LNCAP (cell line): ENCODE measurements around the gene BDNF.

Source experiments
- TF ChIP-seq, protein P1 (sequence below): fragments of 450-650 bp; IDR thresholded peaks from 2 replicates; pipeline ENCODE4 v1.5.1; 2017; ENCODE audit warnings: mild to moderate bottlenecking

The BDNF gene

DNA sequence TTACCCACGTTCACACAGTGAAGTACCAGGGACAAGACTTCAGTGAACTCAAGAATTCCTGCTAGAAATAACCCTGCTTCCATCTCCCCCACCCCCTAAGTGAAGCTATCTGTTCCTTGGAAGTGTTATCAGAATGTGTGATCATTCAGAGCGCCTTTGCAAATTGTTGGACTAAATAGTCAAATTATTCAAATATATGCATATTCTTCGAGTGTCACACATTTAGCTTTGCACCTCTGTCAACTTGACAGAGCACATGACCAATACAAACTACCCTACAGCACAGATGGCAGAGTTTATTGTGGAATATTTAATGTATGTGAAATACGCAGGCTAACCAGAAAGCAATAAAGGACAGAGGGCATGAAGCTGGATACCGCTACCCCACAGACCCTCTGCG, 2.6 kb upstream of the BDNF start:
- TF ChIP-seq, protein P1, sequence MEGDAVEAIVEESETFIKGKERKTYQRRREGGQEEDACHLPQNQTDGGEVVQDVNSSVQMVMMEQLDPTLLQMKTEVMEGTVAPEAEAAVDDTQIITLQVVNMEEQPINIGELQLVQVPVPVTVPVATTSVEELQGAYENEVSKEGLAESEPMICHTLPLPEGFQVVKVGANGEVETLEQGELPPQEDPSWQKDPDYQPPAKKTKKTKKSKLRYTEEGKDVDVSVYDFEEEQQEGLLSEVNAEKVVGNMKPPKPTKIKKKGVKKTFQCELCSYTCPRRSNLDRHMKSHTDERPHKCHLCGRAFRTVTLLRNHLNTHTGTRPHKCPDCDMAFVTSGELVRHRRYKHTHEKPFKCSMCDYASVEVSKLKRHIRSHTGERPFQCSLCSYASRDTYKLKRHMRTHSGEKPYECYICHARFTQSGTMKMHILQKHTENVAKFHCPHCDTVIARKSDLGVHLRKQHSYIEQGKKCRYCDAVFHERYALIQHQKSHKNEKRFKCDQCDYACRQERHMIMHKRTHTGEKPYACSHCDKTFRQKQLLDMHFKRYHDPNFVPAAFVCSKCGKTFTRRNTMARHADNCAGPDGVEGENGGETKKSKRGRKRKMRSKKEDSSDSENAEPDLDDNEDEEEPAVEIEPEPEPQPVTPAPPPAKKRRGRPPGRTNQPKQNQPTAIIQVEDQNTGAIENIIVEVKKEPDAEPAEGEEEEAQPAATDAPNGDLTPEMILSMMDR = no peak

DNA sequence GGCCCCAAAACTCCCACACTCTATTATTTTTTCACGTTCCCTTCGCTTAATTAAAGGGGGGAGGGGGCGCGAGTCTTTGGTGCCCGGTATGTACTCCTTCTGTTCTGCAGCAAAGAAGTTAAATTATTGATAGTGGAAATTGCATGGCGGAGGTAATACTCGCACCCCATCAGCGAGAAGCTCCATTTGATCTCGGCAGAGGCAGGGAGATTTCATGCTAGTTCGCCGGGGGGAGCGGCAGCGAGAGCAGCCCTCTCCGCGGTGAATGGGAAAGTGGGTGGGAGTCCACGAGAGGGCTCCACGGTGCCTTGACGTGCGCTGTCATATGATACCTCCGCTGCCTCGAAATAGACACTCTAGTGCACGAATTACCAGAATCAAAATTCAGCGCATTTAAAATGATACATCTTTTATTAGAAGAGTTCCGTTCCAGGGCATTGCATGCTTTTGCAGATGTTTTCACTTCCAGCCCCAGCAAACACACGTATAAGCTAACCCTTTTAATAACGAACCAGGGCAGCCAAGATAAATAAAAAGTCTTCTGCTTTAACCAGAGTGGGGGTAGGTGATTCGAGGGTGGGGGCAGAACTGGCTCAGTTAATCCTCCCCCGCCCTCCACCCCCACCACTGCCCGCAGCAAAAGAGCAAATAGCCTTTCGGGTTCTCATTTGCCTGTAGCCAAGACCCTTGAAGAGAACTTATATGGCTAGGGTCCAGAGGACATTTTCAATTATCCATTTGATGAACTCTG, 1.3 kb upstream of the BDNF start:
- TF ChIP-seq, protein P1 = no peak

DNA sequence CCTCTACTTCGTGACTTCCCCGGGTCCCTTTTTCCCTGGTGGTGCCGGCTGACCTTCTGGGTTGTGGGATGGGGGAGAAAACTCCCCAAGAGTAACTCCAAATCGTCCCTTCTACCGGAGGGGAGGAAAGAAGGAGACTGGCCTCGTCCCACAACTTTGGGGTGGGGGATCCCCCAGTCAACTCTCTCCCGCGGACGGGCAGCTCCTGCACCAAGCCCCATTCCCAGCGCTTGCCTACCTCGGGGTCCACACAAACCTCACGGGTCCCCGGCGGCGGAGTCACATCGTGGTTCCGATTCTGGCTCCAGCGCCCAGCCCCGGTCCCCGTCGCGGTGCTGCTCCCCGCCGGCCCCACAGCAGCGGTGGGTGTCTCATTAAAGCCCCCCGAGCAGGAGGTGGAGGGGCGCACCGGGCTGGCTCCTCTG, 317 bp downstream of the BDNF start:
- TF ChIP-seq, protein P1 = no peak

DNA sequence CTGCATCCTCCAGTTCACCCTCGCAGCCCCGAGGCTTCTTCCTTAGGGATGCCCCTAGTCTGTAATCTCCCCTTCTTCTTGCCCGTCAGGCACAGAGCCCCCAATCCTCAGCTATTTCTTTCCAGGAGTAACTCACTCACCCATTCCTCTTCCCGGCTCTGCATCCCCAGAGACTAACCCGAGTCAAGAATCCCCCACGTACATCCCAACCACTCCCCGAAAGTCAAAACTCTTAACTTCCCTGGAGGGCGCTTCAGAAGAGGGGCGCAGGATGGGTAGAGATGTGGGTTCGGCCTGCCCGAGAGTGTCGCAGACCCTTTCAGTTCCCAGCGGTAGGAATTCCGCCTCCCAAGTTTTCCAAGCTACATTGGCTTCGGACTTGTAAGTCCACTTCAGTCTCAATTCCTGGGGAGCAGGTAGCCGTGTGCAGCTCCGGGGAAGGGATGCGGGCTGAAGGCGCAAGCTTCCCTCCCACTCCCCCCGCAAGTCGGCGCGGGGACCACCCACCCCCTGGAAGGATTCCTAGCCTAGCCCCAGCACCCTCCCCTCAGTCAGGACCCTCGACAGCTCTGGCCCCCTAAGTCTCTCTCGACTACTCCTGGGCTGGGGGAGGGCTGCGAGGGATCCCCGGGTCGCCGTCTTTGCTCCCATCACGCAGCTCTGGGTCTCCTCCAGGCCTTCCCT, 871 bp downstream of the BDNF start:
- TF ChIP-seq, protein P1 = peak; percentile 33; the same call in 1 of the 2 replicates

DNA sequence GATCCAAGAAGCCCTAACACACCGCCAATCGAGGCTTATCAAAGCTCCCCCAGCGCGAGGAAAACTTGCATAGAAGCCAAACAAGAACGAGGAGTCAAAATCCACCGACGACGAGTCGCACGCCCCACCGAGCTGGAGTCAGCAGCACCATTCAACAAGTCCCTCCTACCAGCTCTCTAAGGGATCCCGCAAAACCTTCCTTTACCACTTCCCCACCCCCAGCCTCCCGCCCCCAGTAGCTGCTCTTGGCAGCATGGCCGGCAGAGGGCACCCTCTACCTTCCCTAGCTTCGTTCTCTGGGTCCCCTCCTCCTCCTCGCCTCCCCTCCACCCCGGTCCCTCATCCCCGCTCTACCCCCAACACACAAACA, 1.4 kb downstream of the BDNF start:
- TF ChIP-seq, protein P1 = peak; percentile 89

DNA sequence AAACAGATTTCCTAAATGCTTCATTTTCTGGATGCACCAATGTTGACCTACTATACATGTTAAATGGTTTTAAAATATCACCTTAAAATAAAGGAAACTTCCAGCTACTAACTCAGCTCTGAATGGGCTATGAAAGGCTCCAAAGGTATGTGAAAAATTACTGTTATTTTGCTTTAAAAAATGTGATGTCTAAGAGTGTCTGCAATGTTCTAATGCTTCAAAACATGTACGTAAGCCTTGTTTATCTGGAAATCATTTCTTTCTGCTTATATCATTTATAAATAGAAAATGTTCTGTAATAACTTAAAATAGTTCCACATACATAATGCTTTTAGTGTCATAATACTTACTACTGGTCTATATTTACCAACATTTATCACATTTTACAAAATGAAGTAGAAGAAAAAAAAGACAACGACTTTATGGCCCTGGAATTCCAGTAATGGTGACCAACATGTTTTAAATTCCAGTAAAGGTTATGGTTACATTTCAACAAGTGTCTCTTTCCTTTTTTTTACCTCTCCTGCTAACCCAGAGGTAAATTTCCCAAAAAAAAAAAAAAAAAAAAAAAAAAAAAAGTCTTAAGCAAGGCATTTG, 2.5 kb downstream of the BDNF start:
- TF ChIP-seq, protein P1 = no peak

DNA sequence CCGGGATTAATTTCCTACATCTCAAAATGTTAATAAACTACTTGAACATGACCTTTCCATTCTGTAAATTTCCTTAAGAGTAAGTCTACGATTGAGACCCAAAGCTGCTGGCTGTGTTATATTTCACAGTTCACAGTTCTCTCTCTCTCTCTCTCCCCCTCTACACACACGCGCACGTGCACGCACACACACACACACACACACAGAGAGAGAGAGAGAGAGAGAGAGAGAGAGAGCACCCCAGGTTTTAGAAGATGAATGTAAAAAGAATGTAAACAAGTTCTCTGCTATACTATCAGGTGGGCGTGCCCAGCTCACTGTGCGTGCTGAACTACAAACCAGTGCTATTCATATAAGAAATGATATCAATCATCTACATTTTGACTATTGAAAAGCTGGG, 3.3 kb downstream of the BDNF start:
- TF ChIP-seq, protein P1 = no peak
